AG08396 (cell line): Measurements from ENCODE around the gene NDUFS6.

Experiments
- DNase-seq: peaks from one replicate; pipeline ENCODE4 v3.0.0; 2012; ENCODE audit warnings: low spot score, mixed read lengths

Gene NDUFS6

GRCh38 chr5:1817261-1818043, 16.2 kb downstream of the NDUFS6 start:
- DNase-seq = no peak

- no peak for DNase-seq
Measured at GRCh38 chr5:1818784-1819183, 17.6 kb downstream of the NDUFS6 start.

GRCh38 chr5:1819458-1819857, 18.3 kb downstream of the NDUFS6 start:
- DNase-seq = no peak

GRCh38 chr5:1820381-1820780, 19.2 kb downstream of the NDUFS6 start:
- no peak for DNase-seq

- no peak for DNase-seq
Measured at GRCh38 chr5:1820926-1821325, 19.7 kb downstream of the NDUFS6 start.

- no peak for DNase-seq
Measured at GRCh38 chr5:1821862-1822261, 20.7 kb downstream of the NDUFS6 start.

GRCh38 chr5:1823381-1824034, 22.3 kb downstream of the NDUFS6 start:
- no peak for DNase-seq

- no peak for DNase-seq
Measured at GRCh38 chr5:1824109-1824821, 23.1 kb downstream of the NDUFS6 start.

- no peak for DNase-seq
Measured at GRCh38 chr5:1824903-1825841, 24.0 kb downstream of the NDUFS6 start.

- DNase-seq = no peak
Measured at GRCh38 chr5:1826235-1826980, 25.2 kb downstream of the NDUFS6 start.

- DNase-seq = no peak
Measured at GRCh38 chr5:1827025-1827885, 26.0 kb downstream of the NDUFS6 start.

- DNase-seq = no peak
Measured at GRCh38 chr5:1827886-1828397, 26.7 kb downstream of the NDUFS6 start.

GRCh38 chr5:1830571-1831228, 29.5 kb downstream of the NDUFS6 start:
- no peak for DNase-seq

GRCh38 chr5:1831257-1831656, 30.1 kb downstream of the NDUFS6 start:
- no peak for DNase-seq

GRCh38 chr5:1831677-1832313, 30.6 kb downstream of the NDUFS6 start:
- DNase-seq = no peak

- DNase-seq = no peak
Measured at GRCh38 chr5:1832511-1833250, 31.5 kb downstream of the NDUFS6 start.

GRCh38 chr5:1833264-1834021, 32.2 kb downstream of the NDUFS6 start:
- DNase-seq = no peak
